Right lobe of liver (tissue), 6 donors: ENCODE results near the gene CCT8. TPM values are rescaled to one million over a fixed set of nuclear protein-coding genes. Genes with fewer than 3 reads are reported as not detected.
"Not testable (repeated sequence)": the region's sequence is repeated elsewhere in the genome, so short reads cannot be mapped to it uniquely, and the experiment has no call there.

Source experiments
- ATAC-seq, 4 donors: fragments of 200-7000 bp; cut with Tn5 transposase; one replicate each; pipeline ENCODE4 v1.9.1; 2020; ENCODE audit warnings: mild to moderate bottlenecking in 4 of 4, moderate library complexity in 4 of 4
- DNase-seq, 3 donors: peaks; one replicate each; pipeline ENCODE4 v3.0.0-alpha.2; 2020
- H3K27ac ChIP-seq, 3 donors: fragments of 200-600 bp; one replicate each; pipeline ENCODE4 v1.8.0; 2022
- H3K27me3 ChIP-seq, 2 donors: fragments of 200-600 bp; one replicate each; pipeline ENCODE4 v1.8.0; 2022
- H3K36me3 ChIP-seq, 4 donors: fragments of 200-600 bp; sonication (generic) in 1 of 4; one replicate each; pipeline versions ENCODE4 v1.5.1 to v1.8.0; 2017 to 2022; ENCODE audit warnings: control low read depth in 1 of 4
- H3K4me1 ChIP-seq, 4 donors: fragments of 200-600 bp; sonication (generic) in 1 of 4; one replicate each; pipeline versions ENCODE4 v1.5.1 to v1.8.0; 2017 to 2022; ENCODE audit warnings: control low read depth in 1 of 4
- H3K4me3 ChIP-seq, 3 donors: fragments of 200-600 bp; one replicate each; pipeline ENCODE4 v1.8.0; 2022
- H3K9me3 ChIP-seq, 4 donors: fragments of 200-600 bp; sonication (generic) in 1 of 4; one replicate each; pipeline versions ENCODE4 v1.5.1 to v1.8.0; 2017 to 2022; ENCODE audit warnings: control low read depth in 1 of 4
- CTCF ChIP-seq, 4 donors: fragments of 200-600 bp in 3 of 4; fragments of 450-650 bp in 1 of 4; IDR thresholded peaks; one replicate each; pipeline versions ENCODE4 v1.5.1 to v1.8.0; 2016 to 2022; ENCODE audit warnings: antibody characterized with exemption in 4 of 4, mild to moderate bottlenecking in 2 of 4
- POLR2A ChIP-seq: fragments of 450-650 bp; IDR thresholded peaks from one replicate; pipeline ENCODE4 v1.6.1; 2017; ENCODE audit warnings: antibody characterized with exemption, mild to moderate bottlenecking
- WGBS: methylation state at CpG from one replicate; pipeline ENCODE4 v1.1.6; 2018; ENCODE audit warnings: low coverage, low lambda C conversion rate; ENCODE audit not compliant: insufficient coverage; ENCODE audit errors: missing lambda C conversion rate; 5-methylcytosine and 5-hydroxymethylcytosine counted together
- intact Hi-C, 2 donors: fragments of 100-400 bp; cut with DNase I; formaldehyde crosslinking; loops; one replicate each; pipeline versions ENCODE4 v1.11.2 to v1.14.1; 2022
- total RNA-seq, 6 experiments: library from RNA; depleted of rRNA in 2 of 6; stranded (reverse); fragments of >200 nt in 2 of 6; fragmentation: NEBNext Ultra II Directional in 3 of 6; extraction: Animal tissue kit (Norgen Biotek cat#: 25700) in 3 of 6; gene quantifications; one replicate each; pipeline versions ENCODE4 v1.1.0 to v1.2.4, GENCODE V29; 2016 to 2023
- donor health status: DM: no; HTN: yes; CAD: no.
- donor health status: DM: no; HTN: no; CAD: no.
- donor health status: DM: no; HTN: no; CAD: no.
- donor health status: DM: no; HTN: yes; CAD: no.
- donor health status: DM: no; HTN: yes; CAD: no.

The CCT8 gene
- total RNA-seq, 6 experiments from 2014 or later = 34.3 to 83.1 (median 55.0) TPM

DNA sequence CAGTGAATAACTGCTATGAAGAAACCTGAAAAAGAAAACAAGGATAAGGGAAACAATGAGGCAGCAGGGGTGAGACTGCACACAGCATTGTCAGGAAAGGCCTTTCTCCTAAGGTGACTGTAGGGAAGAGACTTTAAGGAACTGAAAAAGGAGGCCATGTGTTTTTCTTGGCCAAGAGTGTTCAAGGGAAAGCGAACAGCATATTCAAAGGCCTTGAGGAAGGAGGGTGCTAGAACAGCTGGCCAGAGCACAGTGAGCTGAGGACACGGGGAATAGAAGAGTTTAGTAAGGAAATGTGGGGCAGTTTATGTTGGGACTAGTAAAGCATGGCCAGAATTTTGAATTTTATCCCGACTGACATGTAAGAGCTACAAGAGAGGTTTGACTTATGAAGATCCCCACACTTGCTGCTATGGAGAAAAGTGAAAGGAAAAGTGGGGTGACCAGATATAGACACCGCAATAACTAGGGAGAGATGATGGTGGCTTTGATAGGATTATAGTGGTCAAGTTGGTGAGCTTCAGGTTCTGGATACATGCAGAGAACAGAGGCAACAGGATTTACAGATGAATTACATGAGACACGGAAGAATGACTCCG, 55.7 kb downstream of the CCT8 start:
- intact Hi-C loops = no loop called here
- peak overlapping the region; percentile 74 to 94 (median 81) for H3K4me3 ChIP-seq
- no peak for ATAC-seq
- no peak for TF ChIP-seq POLR2A
- no peak for TF ChIP-seq CTCF (IDR thresholded peaks at IDR 0.05)
- no peaks in the 10 kb centered on the region for H3K27me3 ChIP-seq
- peaks cover 0 to 8% (median 3%) of the 10 kb centered on the region in 4 donors for H3K4me1 ChIP-seq
- no peaks in the 10 kb centered on the region for H3K9me3 ChIP-seq
- no peaks in the 10 kb centered on the region for H3K36me3 ChIP-seq
- H3K27ac ChIP-seq = no peak overlapping the region
- DNase-seq = no peak
- WGBS = 62% methylated on average over 6 of the region's 6 CpGs

DNA sequence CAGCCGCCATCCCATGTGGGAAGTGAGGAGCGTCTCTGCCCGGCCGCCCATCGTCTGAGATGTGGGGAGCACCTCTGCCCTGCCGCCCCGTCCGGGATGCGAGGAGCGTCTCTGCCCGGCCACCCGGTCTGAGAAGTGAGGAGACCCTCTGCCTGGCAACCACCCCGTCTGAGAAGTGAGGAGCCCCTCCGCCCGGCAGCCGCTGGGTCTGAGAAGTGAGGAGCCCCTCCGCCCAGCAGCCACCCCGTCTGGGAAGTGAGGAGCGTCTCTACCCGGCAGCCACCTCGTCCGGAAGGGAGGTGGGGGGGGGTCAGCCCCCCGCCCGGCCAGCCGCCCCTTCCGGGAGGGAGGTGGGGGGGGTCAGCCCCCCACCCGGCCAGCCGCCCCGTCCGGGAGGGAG, 62.2 kb downstream of the CCT8 start:
- H3K27ac ChIP-seq, intact Hi-C loops, ATAC-seq, DNase-seq, H3K4me1 ChIP-seq, H3K9me3 ChIP-seq, H3K27me3 ChIP-seq, H3K4me3 ChIP-seq: not testable (repeated sequence)
- no CpG with 5 or more reads among the region's 30 CpGs for WGBS
- H3K36me3 ChIP-seq = peaks cover 0 to 14% (median 8%) of the 10 kb centered on the region in 4 donors

GRCh38 chr21:29008367-29008766, 65.1 kb downstream of the CCT8 start:
- no peak overlapping the region for H3K4me3 ChIP-seq
- no peaks in the 10 kb centered on the region for H3K27me3 ChIP-seq
- ATAC-seq = no peak
- TF ChIP-seq POLR2A (no peak), CTCF (IDR thresholded peaks at IDR 0.05) (no peak)
- no peak for DNase-seq
- intact Hi-C loops = no loop called here
- H3K27ac ChIP-seq = no peak overlapping the region
- peaks cover 0 to 7% (median 0%) of the 10 kb centered on the region in 4 donors for H3K4me1 ChIP-seq
- H3K36me3 ChIP-seq = peaks cover 0 to 14% (median 8%) of the 10 kb centered on the region in 4 donors
- 89% methylated on average over 3 of the region's 3 CpGs for WGBS
- H3K9me3 ChIP-seq = no peaks in the 10 kb centered on the region

GRCh38 chr21:29007810-29008209, 65.6 kb downstream of the CCT8 start:
- peaks cover 0 to 9% (median 0%) of the 10 kb centered on the region in 4 donors for H3K4me1 ChIP-seq
- intact Hi-C loops = no loop called here
- 88% methylated on average over 3 of the region's 3 CpGs for WGBS
- ATAC-seq (no peak), DNase-seq (no peak)
- H3K27me3 ChIP-seq = no peaks in the 10 kb centered on the region
- no peaks in the 10 kb centered on the region for H3K9me3 ChIP-seq
- no peak for TF ChIP-seq CTCF (IDR thresholded peaks at IDR 0.05)
- no peak for TF ChIP-seq POLR2A
- H3K36me3 ChIP-seq = peaks cover 0 to 14% (median 8%) of the 10 kb centered on the region in 4 donors
- H3K27ac ChIP-seq = no peak overlapping the region
- H3K4me3 ChIP-seq = no peak overlapping the region

DNA sequence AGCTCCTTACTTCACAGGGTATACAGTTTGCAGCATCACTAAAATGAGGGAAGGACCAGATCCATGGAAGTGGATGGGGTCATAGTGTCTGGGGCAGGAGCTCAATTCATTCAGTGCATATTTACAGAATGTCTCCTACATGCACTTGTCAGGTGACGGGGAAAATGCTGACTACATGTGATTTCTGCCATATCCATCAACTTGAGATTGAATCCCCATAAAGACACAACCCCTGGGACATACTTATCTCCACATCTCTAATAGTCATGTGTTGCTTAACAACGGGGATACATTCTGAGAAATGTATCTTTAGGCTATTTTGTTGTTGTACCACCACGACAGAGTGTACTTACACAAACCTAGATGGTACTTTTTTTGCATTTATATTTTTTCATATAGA, 66.3 kb downstream of the CCT8 start:
- peaks cover 0 to 14% (median 8%) of the 10 kb centered on the region in 4 donors for H3K36me3 ChIP-seq
- ATAC-seq = no peak
- peaks cover 0 to 10% (median 0%) of the 10 kb centered on the region in 4 donors for H3K4me1 ChIP-seq

More for the DNA sequence above, 66.3 kb downstream of the CCT8 start:
- no peak for TF ChIP-seq CTCF (IDR thresholded peaks at IDR 0.05)
- no peak for TF ChIP-seq POLR2A
- 100% methylated on average over 2 of the region's 3 CpGs for WGBS
- Histone ChIP-seq H3K4me3 (no peak overlapping the region), H3K27ac (no peak overlapping the region), H3K27me3 (no peaks in the 10 kb centered on the region), H3K9me3 (no peaks in the 10 kb centered on the region)
- DNase-seq = no peak
- intact Hi-C loops = no loop called here

Other genes starting within 250 kb of the CCT8 start
- gene LTN1, start 80.8 kb downstream of the CCT8 start, total RNA-seq = 10 to 100 TPM; 10.7 to 13.9 (median 12.7) TPM
- gene RWDD2B, start 54.3 kb downstream of the CCT8 start, total RNA-seq = 10 to 100 TPM; 11.6 to 22.0 (median 14.7) TPM
- gene USP16, start 49.0 kb downstream of the CCT8 start, total RNA-seq = 10 to 100 TPM; 14.1 to 20.5 (median 17.4) TPM
- gene MAP3K7CL, start 57.0 kb upstream of the CCT8 start, total RNA-seq = 1 to 10 TPM; 2.0 to 3.5 (median 2.8) TPM
- 10 to 100 TPM; 22.7 to 57.5 (median 27.2) TPM for gene BACH1, start 225.3 kb upstream of the CCT8 start, total RNA-seq